Astrocyte (in vitro differentiated cells and primary cell): Measurements from ENCODE around the gene ECHS1. TPM values are rescaled to one million over a fixed set of nuclear protein-coding genes. Genes with fewer than 3 reads are reported as not detected.

Source experiments
- DNase-seq: peaks from one replicate; pipeline ENCODE4 v3.0.0-alpha.2; 2010; ENCODE audit warnings: low read depth
- FAIRE-seq: peaks from 2 replicates; lab custom pipeline; 2011; peaks lifted over from hg19 to GRCh38; lab: Jason Lieb, UNC
- H2AFZ ChIP-seq: 2 replicates; pipeline ENCODE4 v1.6.0; 2012; ENCODE audit warnings: low read depth, low read length, inconsistent platforms
- H3K27ac ChIP-seq: 2 replicates; pipeline ENCODE4 v1.5.1; 2011; ENCODE audit warnings: low read depth, low read length, inconsistent platforms
- H3K27me3 ChIP-seq: 2 replicates; pipeline ENCODE4 v1.6.0; 2011; ENCODE audit warnings: low read length, inconsistent platforms; ENCODE audit not compliant: insufficient read depth
- H3K36me3 ChIP-seq: 2 replicates; pipeline ENCODE4 v1.5.1; 2011; ENCODE audit warnings: low read length, inconsistent platforms; ENCODE audit not compliant: insufficient read depth
- H3K4me1 ChIP-seq: 2 replicates; pipeline ENCODE4 v1.5.1; 2011; ENCODE audit warnings: low read length, inconsistent platforms; ENCODE audit not compliant: insufficient read depth
- H3K4me2 ChIP-seq: 2 replicates; pipeline ENCODE4 v1.6.0; 2012; ENCODE audit warnings: low read length, inconsistent platforms
- H3K4me3 ChIP-seq: 2 replicates; pipeline ENCODE4 v1.5.1; 2011; ENCODE audit warnings: low read depth, mild to moderate bottlenecking, low read length, inconsistent platforms; ENCODE audit not compliant: insufficient read depth
- H3K79me2 ChIP-seq: 2 replicates; pipeline ENCODE4 v1.6.0; 2012; ENCODE audit warnings: mild to moderate bottlenecking, low read length, inconsistent platforms; ENCODE audit not compliant: insufficient read depth
- H3K9ac ChIP-seq: 2 replicates; pipeline ENCODE4 v1.6.0; 2012; ENCODE audit warnings: mild to moderate bottlenecking, low read length, inconsistent platforms
- H3K9me3 ChIP-seq: 2 replicates; pipeline ENCODE4 v1.5.1; 2012; ENCODE audit warnings: low read depth, mild to moderate bottlenecking, low read length, inconsistent platforms; ENCODE audit not compliant: insufficient read depth
- H4K20me1 ChIP-seq: 2 replicates; pipeline ENCODE4 v1.6.0; 2012; ENCODE audit warnings: low read length, inconsistent platforms; ENCODE audit not compliant: insufficient read depth
- H3K27ac Mint-ChIP-seq: one replicate; pipeline ENCODE4 v1.8.0; 2021; ENCODE audit warnings: mild to moderate bottlenecking, mixed read lengths; ENCODE audit not compliant: unreplicated experiment
- H3K27me3 Mint-ChIP-seq: one replicate; pipeline ENCODE4 v1.8.0; 2021; ENCODE audit warnings: low read depth, mixed read lengths; ENCODE audit not compliant: unreplicated experiment
- H3K36me3 Mint-ChIP-seq: one replicate; pipeline ENCODE4 v1.8.0; 2021; ENCODE audit warnings: low read depth, mixed read lengths; ENCODE audit not compliant: unreplicated experiment
- H3K4me1 Mint-ChIP-seq: one replicate; pipeline ENCODE4 v1.8.0; 2021; ENCODE audit warnings: low read depth, mixed read lengths; ENCODE audit not compliant: unreplicated experiment
- H3K4me3 Mint-ChIP-seq: one replicate; pipeline ENCODE4 v1.8.0; 2021; ENCODE audit warnings: mild to moderate bottlenecking, moderate library complexity, mixed read lengths; ENCODE audit not compliant: unreplicated experiment
- H3K9me3 Mint-ChIP-seq: one replicate; pipeline ENCODE4 v1.8.0; 2021; ENCODE audit warnings: mild to moderate bottlenecking, mixed read lengths; ENCODE audit not compliant: unreplicated experiment
- EZH2 ChIP-seq: IDR thresholded peaks from 2 replicates; pipeline ENCODE4 v1.6.1; 2012; ENCODE audit warnings: mild to moderate bottlenecking, low read length, inconsistent platforms; ENCODE audit not compliant: insufficient read depth
- total RNA-seq: library from RNA; stranded (reverse); gene quantifications from 2 replicates; pipeline ENCODE4 v1.2.1, GENCODE V29; 2021
- TF ChIP-seq, protein P1 (sequence below): IDR thresholded peaks from 2 replicates; pipeline ENCODE4 v1.5.1; 2011; ENCODE audit warnings: low read depth, mild to moderate bottlenecking, inconsistent platforms, low read length, moderate library complexity; ENCODE audit not compliant: insufficient read depth

Gene ECHS1
- total RNA-seq, 1 donor from 2014 or later: 90.9 TPM

DNA sequence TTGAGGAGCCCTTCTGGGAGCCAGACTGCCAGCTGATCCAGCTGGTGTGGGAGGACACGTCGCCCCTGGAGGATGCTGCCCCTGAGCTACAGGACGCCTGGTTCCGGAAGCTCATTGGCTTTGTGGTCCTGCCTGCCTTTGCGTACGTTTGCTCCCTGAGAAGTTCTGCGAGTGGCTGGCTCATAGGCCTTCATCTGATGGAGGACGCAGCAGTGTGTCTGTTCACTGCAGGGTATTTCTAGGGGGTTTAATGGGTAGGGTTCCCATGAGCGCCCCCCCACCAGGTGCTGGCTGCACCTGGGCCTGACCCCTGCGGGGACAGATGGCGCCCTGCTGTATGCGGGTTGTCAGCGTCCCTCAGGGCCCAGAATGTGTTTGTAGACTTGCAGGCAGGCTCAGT lies 10.9 kb upstream of the ECHS1 start:
- Mint-ChIP-seq H3K27ac (no peak overlapping the region), H3K27me3 (no peaks in the 10 kb centered on the region), H3K4me1 (no peaks in the 10 kb centered on the region), H3K4me3 (no peak overlapping the region), H3K36me3 (peaks cover 8% of the 10 kb centered on the region), H3K9me3 (no peaks in the 10 kb centered on the region)
- no peak overlapping the region for H3K27ac ChIP-seq
- no peak overlapping the region for H3K9ac ChIP-seq
- no peaks in the 10 kb centered on the region for H3K36me3 ChIP-seq
- H3K4me2 ChIP-seq: no peak overlapping the region
- FAIRE-seq (no peak), DNase-seq (no peak)
- no peaks in the 10 kb centered on the region for H3K9me3 ChIP-seq
- no peaks in the 10 kb centered on the region for H3K79me2 ChIP-seq
- no peaks in the 10 kb centered on the region for H3K4me1 ChIP-seq
- no peak overlapping the region for H2AFZ ChIP-seq
- no peak overlapping the region for H3K4me3 ChIP-seq
- no peaks in the 10 kb centered on the region for H3K27me3 ChIP-seq
- no peaks in the 10 kb centered on the region for H4K20me1 ChIP-seq
- no peak for TF ChIP-seq EZH2
- TF ChIP-seq, protein P1, sequence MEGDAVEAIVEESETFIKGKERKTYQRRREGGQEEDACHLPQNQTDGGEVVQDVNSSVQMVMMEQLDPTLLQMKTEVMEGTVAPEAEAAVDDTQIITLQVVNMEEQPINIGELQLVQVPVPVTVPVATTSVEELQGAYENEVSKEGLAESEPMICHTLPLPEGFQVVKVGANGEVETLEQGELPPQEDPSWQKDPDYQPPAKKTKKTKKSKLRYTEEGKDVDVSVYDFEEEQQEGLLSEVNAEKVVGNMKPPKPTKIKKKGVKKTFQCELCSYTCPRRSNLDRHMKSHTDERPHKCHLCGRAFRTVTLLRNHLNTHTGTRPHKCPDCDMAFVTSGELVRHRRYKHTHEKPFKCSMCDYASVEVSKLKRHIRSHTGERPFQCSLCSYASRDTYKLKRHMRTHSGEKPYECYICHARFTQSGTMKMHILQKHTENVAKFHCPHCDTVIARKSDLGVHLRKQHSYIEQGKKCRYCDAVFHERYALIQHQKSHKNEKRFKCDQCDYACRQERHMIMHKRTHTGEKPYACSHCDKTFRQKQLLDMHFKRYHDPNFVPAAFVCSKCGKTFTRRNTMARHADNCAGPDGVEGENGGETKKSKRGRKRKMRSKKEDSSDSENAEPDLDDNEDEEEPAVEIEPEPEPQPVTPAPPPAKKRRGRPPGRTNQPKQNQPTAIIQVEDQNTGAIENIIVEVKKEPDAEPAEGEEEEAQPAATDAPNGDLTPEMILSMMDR: no peak

DNA sequence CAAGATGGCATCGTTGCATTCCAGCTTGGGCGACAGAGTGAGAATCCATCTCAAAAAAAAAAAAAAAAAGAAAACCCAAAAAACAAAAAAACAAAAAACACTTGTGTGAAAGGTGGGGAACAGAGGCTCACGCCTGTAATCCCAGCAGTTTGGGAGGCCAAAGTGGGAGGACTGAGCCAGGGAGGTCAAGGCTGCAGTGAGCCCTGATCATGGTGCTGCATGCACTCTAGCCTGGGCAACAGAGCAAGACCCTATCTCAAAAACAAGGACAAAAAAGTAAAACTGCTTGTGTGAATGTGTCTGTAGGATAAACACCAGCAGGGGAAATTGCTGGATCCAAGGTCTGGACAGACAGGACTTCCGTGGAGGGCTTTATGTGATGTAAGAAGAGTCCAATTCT lies 10.4 kb upstream of the ECHS1 start:
- Histone ChIP-seq H3K4me1 (no peaks in the 10 kb centered on the region), H2AFZ (no peak overlapping the region), H3K4me2 (no peak overlapping the region), H3K27me3 (no peaks in the 10 kb centered on the region), H3K9me3 (no peaks in the 10 kb centered on the region), H3K4me3 (no peak overlapping the region), H3K79me2 (no peaks in the 10 kb centered on the region), H4K20me1 (no peaks in the 10 kb centered on the region), H3K27ac (no peak overlapping the region), H3K36me3 (no peaks in the 10 kb centered on the region), H3K9ac (no peak overlapping the region)
- Mint-ChIP-seq H3K9me3 (no peaks in the 10 kb centered on the region), H3K36me3 (peaks cover 8% of the 10 kb centered on the region), H3K4me3 (no peak overlapping the region), H3K27ac (no peak overlapping the region), H3K4me1 (no peaks in the 10 kb centered on the region), H3K27me3 (no peaks in the 10 kb centered on the region)
- DNase-seq: no peak
- no peak for FAIRE-seq
- TF ChIP-seq, protein P1: no peak
- no peak for TF ChIP-seq EZH2

DNA sequence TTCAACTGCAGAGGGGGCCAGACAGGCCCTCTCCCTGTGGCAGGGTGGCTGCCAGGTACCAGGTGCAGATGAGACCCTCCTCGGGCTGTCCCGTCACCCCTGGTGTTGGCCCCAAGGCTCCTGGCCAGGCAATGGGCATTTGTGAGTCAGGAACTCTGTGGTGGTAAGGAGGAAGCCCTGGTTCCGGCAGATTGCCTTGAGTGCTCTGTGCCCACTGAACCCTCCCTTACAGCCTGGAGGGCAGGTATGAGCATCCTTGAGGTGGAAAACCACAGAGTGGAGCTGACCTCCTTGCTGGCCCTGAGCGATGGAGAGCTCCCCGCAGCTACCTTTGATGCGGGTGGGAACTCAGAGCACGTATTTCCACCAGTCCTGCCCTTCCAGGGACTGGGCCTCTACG lies 7.9 kb upstream of the ECHS1 start:
- no peak overlapping the region for H3K9ac ChIP-seq
- no peaks in the 10 kb centered on the region for H3K79me2 ChIP-seq
- H3K4me2 ChIP-seq: no peak overlapping the region
- Mint-ChIP-seq H3K4me3 (no peak overlapping the region), H3K27me3 (peaks cover 2% of the 10 kb centered on the region), H3K36me3 (peaks cover 4% of the 10 kb centered on the region), H3K9me3 (no peaks in the 10 kb centered on the region), H3K27ac (no peak overlapping the region), H3K4me1 (no peaks in the 10 kb centered on the region)
- H3K36me3 ChIP-seq: no peaks in the 10 kb centered on the region
- no peak overlapping the region for H3K27ac ChIP-seq
- H3K9me3 ChIP-seq: no peaks in the 10 kb centered on the region
- H3K4me1 ChIP-seq: peaks cover 7% of the 10 kb centered on the region
- H3K27me3 ChIP-seq: no peaks in the 10 kb centered on the region
- H3K4me3 ChIP-seq: no peak overlapping the region
- no peak overlapping the region for H2AFZ ChIP-seq
- H4K20me1 ChIP-seq: no peaks in the 10 kb centered on the region
- FAIRE-seq (no peak), DNase-seq (no peak)
- TF ChIP-seq EZH2: no peak
- TF ChIP-seq, protein P1: no peak
